HL-60 (cell line): Measurements from ENCODE around the gene RSPH6A.

Source experiments
- CTCF ChIP-seq: IDR thresholded peaks from one replicate; pipeline ENCODE4 v1.5.1; 2011; ENCODE audit warnings: low read length, control low read depth, inconsistent platforms; ENCODE audit not compliant: insufficient read depth
- GABPA ChIP-seq: IDR thresholded peaks from 2 replicates; pipeline ENCODE4 v1.6.1; 2012; ENCODE audit warnings: low read depth
- POLR2AphosphoS5 ChIP-seq: IDR thresholded peaks from 2 replicates; pipeline ENCODE4 v1.6.1; 2012; ENCODE audit warnings: low read depth
- REST ChIP-seq: IDR thresholded peaks from 2 replicates; pipeline ENCODE4 v1.6.1; 2012; ENCODE audit warnings: low read depth; ENCODE audit not compliant: insufficient replicate concordance
- SPI1 ChIP-seq: IDR thresholded peaks from 2 replicates; pipeline ENCODE4 v1.6.1; 2012; ENCODE audit warnings: low read depth, mild to moderate bottlenecking, borderline replicate concordance

DNA sequence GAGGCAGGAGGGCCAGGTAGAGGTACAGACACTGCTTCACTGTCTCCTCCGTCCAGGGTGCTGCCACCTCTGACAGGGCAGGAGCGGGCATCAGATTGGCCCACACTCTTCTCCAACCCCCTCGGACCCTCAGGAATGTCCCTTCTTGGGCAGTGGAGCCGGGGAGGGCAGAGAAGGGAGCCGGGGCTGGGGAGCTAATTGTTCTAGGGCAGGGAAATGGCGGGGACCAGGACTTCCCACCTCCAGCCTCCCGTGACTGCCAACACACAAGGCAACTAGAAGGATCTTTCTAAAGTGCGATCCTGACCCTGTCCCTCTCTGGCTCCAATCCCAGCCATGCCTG lies 10.1 kb upstream of the RSPH6A start:
- TF ChIP-seq CTCF (no peak), POLR2AphosphoS5 (no peak), REST (no peak), SPI1 (no peak), GABPA (no peak)
